Astrocyte (in vitro differentiated cells and primary cell): ENCODE measurements around the gene CDS2.

Experiments used
- CTCF ChIP-seq: IDR thresholded peaks from 2 replicates; pipeline ENCODE4 v1.5.1; 2011; ENCODE audit warnings: low read depth, mild to moderate bottlenecking, inconsistent platforms, low read length, moderate library complexity; ENCODE audit not compliant: insufficient read depth
- EZH2 ChIP-seq: IDR thresholded peaks from 2 replicates; pipeline ENCODE4 v1.6.1; 2012; ENCODE audit warnings: mild to moderate bottlenecking, low read length, inconsistent platforms; ENCODE audit not compliant: insufficient read depth

GRCh38 chr20:5207138-5207537 lies 80.3 kb downstream of the CDS2 start:
- TF ChIP-seq CTCF, result no peak
- no peak for TF ChIP-seq EZH2
